Large intestine (tissue), 3 donors: ENCODE data around the gene MRPS12. TPM values are rescaled to one million over a fixed set of nuclear protein-coding genes. Genes with fewer than 3 reads are reported as not detected.
"Not testable (repeated sequence)": the region's sequence is repeated elsewhere in the genome, so short reads cannot be mapped to it uniquely, and the experiment has no call there.

Source experiments
- DNase-seq, 2 donors: peaks; one replicate each; pipeline versions ENCODE4 v3.0.0 to v3.0.0-alpha.2; 2013
- H3K27ac ChIP-seq: one replicate; pipeline ENCODE4 v1.5.1; 2013; ENCODE audit warnings: low read length
- H3K27me3 ChIP-seq: 2 replicates; pipeline ENCODE4 v1.6.1; 2013; ENCODE audit warnings: low read length; ENCODE audit not compliant: control insufficient read depth, insufficient read depth
- H3K36me3 ChIP-seq: 2 replicates; pipeline ENCODE4 v1.6.1; 2013; ENCODE audit warnings: low read length; ENCODE audit not compliant: control insufficient read depth, insufficient read depth
- H3K4me1 ChIP-seq: one replicate; pipeline ENCODE4 v1.6.1; 2013; ENCODE audit warnings: low read length; ENCODE audit not compliant: control insufficient read depth, insufficient read depth
- H3K4me3 ChIP-seq: one replicate; pipeline ENCODE4 v1.5.1; 2013; ENCODE audit warnings: low read length
- H3K9me3 ChIP-seq: one replicate; pipeline ENCODE4 v1.6.1; 2013; ENCODE audit warnings: mild to moderate bottlenecking, low read depth, low read length, moderate library complexity; ENCODE audit not compliant: control insufficient read depth
- WGBS: methylation state at CpG from one replicate; pipeline ENCODE4 v1.1.5; 2013; ENCODE audit warnings: low lambda C conversion rate; ENCODE audit not compliant: insufficient coverage; 5-methylcytosine and 5-hydroxymethylcytosine counted together
- polyA plus RNA-seq: library from polyadenylated mRNA; unstranded; fragments of 120-200 nt; gene quantifications from one replicate; pipeline ENCODE4 v1.2.1, GENCODE V29; 2013

Gene MRPS12
- polyA plus RNA-seq, 1 donor, result 23.5 TPM

DNA sequence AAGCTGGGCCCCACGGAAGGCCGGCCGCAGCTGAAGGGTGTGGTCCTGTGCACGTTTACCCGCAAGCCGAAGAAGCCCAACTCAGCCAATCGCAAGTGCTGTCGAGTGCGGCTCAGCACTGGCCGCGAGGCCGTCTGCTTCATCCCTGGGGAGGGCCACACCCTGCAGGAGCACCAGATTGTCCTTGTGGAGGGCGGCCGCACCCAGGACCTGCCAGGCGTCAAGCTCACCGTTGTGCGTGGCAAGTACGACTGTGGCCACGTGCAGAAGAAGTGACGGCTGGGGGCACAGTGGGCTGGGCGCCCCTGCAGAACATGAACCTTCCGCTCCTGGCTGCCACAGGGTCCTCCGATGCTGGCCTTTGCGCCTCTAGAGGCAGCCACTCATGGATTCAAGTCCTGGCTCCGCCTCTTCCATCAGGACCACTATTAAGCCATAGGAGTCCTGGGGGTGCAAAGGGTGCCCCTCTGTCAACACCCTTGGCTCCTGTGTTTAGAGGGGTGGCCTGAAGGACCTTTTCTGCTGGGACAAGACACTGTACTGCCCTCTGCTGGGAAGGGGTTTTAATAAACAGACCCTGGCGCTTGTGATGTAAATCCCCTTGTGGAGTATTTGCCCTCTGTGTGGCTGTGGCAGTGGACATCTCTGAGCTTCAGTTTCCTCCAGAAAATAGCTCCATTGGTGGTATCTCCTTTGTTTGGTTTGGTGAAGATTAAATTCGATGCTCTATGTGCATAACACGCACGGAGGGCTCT, 1.9 kb downstream of the MRPS12 start:
- H3K4me1 ChIP-seq, result peaks cover 6% of the 10 kb centered on the region
- DNase-seq, result peak in 1 of 2 donors; percentile 31
- H3K27ac ChIP-seq, result no peak overlapping the region
- no CpG with 5 or more reads among the region's 29 CpGs for WGBS
- H3K36me3 ChIP-seq, result peaks cover 14% of the 10 kb centered on the region
- no peaks in the 10 kb centered on the region for H3K27me3 ChIP-seq
- H3K9me3 ChIP-seq, result peaks cover 10% of the 10 kb centered on the region
- H3K4me3 ChIP-seq, result no peak overlapping the region

DNA sequence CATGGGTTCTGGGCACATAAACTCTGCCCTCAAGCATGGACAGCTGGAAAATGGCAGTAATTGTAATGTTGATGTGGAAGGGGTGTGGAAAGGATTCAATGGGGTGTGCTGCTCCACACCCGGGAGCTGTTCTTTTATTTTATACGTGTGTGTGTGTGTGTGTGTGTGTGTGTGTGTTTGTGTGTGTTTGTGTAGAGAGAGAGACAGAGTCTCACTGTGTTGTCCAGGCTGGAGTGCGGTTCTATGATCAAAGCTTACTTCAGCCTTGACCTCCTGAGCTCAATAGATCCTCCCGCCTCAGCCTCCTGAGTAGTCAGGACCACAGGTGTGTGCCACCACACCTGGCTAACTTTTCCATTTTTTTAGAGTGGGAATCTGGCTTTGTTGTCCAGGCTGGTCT, 2.8 kb downstream of the MRPS12 start:
- no peak overlapping the region for H3K4me3 ChIP-seq
- DNase-seq, result no peak
- H3K27ac ChIP-seq, result no peak overlapping the region
- H3K9me3 ChIP-seq, result peaks cover 10% of the 10 kb centered on the region
- no CpG with 5 or more reads among the region's 4 CpGs for WGBS
- H3K27me3 ChIP-seq, result no peaks in the 10 kb centered on the region
- H3K4me1 ChIP-seq, result peaks cover 6% of the 10 kb centered on the region
- peaks cover 14% of the 10 kb centered on the region for H3K36me3 ChIP-seq

DNA sequence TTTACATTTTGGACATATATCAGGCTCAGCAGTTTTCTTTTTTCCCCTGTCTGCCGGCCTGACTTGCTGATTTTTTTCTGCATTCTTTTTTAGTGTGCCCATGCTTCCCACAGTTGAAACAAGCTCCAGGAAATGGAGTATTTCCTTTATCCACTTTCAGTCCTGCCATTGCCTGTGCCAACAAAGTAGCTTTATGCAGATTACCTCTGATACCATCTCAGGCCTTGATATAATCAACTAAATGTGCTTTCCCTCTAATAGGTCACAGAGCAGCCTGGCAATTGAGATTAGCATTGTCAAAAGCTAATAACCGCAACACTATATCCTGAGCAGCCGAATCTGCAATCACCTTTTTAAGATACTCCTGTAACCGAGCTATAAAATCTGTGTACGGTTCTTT, 9.2 kb downstream of the MRPS12 start:
- 67% methylated on average over 1 of the region's 5 CpGs for WGBS
- no peaks in the 10 kb centered on the region for H3K4me1 ChIP-seq
- H3K36me3 ChIP-seq, result peaks cover 18% of the 10 kb centered on the region
- DNase-seq, result no peak
- H3K4me3 ChIP-seq, result no peak overlapping the region
- no peak overlapping the region for H3K27ac ChIP-seq
- H3K27me3 ChIP-seq, result no peaks in the 10 kb centered on the region
- peaks cover 1% of the 10 kb centered on the region for H3K9me3 ChIP-seq

DNA sequence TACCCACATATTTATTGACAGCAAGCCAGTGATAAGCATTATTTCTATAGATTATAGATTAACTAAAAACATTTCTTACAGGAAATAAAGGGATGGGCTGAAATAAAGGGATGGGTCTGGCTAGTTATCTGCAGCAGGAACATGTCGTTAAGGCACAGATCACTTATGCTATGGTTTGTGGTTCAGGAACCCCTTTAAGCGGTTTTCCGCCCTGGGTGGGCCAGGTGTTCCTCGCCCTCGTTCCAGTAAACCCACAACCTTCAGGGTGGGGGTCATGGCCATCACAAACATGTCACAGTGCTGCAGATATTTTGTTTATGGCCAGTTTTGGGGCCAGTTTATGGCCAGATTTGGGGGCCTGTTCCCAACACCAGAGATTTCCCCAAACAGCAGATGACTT, 10.7 kb downstream of the MRPS12 start:
- DNase-seq, H3K4me3 ChIP-seq, H3K27me3 ChIP-seq, H3K9me3 ChIP-seq, H3K4me1 ChIP-seq, H3K27ac ChIP-seq: not testable (repeated sequence)
- peaks cover 27% of the 10 kb centered on the region for H3K36me3 ChIP-seq
- WGBS, result no CpG with 5 or more reads among the region's 5 CpGs

DNA sequence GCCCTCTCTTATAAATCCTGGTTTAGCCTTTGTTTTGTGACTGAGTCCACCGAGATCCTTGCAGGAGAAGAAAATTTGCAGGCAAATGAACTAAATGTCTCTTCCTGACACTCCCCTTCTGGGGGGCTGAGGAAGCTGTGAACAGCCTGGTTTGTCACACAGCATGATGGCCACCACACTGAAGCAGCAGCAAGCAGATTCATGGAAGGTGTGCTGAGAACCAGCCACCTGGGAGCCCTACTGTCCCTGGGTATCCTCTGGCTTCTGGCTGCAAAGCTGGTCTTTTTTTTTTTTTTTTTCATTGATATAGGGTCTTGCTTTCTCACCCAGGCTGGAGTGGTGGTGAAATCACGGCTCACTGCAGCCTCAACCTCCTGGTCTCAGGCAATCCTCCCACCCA, 11.2 kb downstream of the MRPS12 start:
- peaks cover 32% of the 10 kb centered on the region for H3K36me3 ChIP-seq
- H3K9me3 ChIP-seq, result no peaks in the 10 kb centered on the region
- WGBS, result no CpG with 5 or more reads among the region's 2 CpGs
- no peaks in the 10 kb centered on the region for H3K4me1 ChIP-seq
- no peak for DNase-seq
- H3K4me3 ChIP-seq, result no peak overlapping the region
- H3K27me3 ChIP-seq, result no peaks in the 10 kb centered on the region
- no peak overlapping the region for H3K27ac ChIP-seq

DNA sequence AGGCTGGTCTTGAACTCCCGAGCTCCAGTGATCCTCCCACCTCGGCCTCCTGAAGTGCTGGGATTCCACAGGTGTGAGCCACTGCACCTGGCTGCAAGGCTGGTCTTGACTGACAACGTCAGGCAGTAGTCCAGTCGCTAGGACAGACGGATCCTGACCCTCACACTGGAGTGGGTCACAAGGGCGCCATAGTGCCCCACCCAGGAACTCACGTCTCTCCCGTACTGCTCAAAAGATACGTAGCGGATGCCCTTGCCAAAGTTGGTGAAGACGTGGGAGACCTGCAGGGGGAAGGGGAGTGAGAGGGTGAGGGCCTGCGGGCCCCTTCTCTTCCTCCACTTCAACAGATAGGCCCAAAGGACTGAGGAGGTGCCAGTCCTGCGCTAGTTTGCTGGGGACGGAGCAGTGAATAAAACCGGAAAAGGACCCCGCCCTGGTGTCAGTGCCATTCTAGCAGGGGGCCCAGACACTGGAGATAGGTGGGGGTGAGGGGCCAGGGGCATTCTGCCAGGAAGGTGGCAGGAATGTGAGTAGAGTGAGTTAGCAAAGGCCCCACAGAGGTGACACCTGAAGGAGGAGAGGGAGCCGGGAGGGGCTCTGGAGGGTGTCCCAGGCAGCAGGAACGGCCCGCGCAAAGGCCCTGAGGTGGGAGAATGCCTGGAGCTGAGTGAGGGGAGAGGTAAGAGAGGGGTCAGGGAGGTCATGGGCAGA, 11.9 kb downstream of the MRPS12 start:
- Histone ChIP-seq H3K27me3 (no peaks in the 10 kb centered on the region), H3K4me3 (no peak overlapping the region)
- no CpG with 5 or more reads among the region's 20 CpGs for WGBS

DNA sequence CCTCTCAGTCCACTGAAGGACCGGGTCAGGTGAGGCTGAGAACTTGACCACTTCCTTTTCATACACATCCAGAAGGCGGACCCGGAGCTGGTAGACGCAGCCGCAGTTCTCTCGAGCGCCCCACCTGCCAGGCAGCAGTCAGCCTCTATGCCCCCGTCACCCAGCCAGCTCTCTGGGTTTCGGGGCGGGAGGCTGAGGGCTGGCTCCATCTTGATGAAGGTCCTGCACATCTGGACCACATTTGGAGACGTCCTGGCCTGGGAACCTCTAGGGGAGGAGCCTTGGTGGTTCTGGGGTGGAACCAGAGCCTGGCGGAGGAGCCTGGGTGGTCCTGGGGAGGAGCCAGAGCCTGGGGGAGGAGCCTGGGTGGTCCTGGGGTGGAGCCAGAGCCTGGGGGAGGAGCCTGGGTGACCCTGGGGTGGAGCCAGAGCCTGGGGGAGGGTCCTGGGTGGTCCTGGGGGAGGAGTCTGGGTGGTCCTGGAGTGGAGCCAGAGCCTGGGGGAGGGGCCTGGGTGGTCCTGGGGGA, 14.3 kb downstream of the MRPS12 start:
- Histone ChIP-seq H3K27ac (no peak overlapping the region), H3K4me3 (no peak overlapping the region), H3K36me3 (peaks cover 48% of the 10 kb centered on the region), H3K4me1 (peaks cover under 1% of the 10 kb centered on the region), H3K27me3 (no peaks in the 10 kb centered on the region), H3K9me3 (peaks cover 3% of the 10 kb centered on the region)
- no peak for DNase-seq
- no CpG with 5 or more reads among the region's 12 CpGs for whole genome bisulfite sequencing

More for the DNA sequence above, 11.9 kb downstream of the MRPS12 start:
- H3K27ac ChIP-seq, result no peak overlapping the region
- peaks cover 39% of the 10 kb centered on the region for H3K36me3 ChIP-seq
- H3K9me3 ChIP-seq, result no peaks in the 10 kb centered on the region
- no peaks in the 10 kb centered on the region for H3K4me1 ChIP-seq
- no peak for DNase-seq

DNA sequence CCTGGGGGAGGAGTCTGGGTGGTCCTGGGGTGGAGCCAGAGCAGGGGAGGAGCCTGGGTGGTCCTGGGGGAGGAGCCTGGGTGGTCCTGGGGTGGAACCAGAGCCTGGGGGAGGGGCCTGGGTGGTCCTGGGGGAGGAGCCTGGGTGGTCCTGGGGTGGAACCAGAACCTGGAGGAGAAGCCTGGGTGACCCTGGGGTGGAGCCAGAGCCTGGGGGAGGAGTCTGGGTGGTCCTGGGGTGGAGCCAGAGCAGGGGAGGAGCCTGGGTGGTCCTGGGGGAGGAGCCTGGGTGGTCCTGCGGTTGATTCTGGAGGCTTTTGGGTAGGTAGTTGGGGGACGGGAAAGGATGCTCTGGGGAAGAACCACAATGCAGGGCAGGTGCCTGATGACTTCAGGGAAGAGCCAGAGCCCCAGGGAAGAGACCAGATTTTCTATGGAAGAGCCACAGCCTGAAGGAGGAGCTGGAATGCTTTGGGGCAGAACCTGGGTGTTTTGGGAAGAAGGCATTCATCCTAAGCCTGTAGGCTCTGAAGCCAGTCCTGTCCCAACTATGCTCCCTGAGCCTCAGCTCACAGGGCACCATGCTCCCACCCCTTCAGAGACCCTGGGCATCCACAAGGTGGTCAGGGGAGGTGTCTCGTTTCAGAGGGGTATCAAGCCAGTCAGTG, 15.0 kb downstream of the MRPS12 start:
- peaks cover 5% of the 10 kb centered on the region for H3K4me1 ChIP-seq
- WGBS, result no CpG with 5 or more reads among the region's 3 CpGs
- peaks cover 6% of the 10 kb centered on the region for H3K9me3 ChIP-seq
- H3K27me3 ChIP-seq, result no peaks in the 10 kb centered on the region
- peaks cover 48% of the 10 kb centered on the region for H3K36me3 ChIP-seq
- no peak overlapping the region for H3K27ac ChIP-seq
- no peak for DNase-seq
- H3K4me3 ChIP-seq, result no peak overlapping the region

DNA sequence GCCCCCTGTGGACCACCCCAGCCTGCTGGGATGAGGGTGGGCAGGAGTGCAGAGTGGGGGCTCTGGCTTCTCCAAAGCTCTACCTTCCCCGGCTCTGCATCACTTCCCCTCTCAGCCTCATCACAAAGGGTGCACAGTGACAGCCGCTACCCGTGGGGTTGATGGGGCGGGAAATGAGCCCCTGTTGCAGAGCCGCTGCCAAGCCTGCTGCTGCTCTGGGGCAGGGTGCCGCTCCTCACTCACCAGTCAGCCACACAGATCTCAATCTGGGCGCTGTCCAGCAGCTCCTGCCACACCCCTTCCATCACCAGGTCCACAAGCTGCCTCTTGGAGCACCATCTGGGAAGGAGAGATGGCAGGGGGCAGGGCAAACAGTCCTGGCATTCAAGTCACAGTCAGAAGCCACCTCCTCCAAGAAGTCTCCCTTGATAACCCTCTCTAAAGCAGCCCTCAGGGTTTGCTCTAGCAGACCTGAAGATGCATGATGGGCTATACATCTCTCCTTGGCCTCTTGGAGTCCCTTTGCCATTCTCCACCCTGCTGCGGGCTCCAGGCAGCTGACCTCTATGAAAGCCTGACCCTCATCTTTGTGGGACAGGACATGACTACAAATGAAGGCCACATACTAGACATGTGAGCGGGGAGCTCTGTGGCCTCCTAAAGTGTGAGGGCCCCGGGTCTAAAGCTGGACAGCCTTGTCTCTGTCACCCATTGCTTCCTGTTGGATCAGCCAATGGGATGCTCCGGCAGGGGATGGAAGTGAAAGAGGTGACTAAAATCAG, 15.7 kb downstream of the MRPS12 start:
- Histone ChIP-seq H3K4me3 (no peak overlapping the region), H3K36me3 (peaks cover 48% of the 10 kb centered on the region), H3K4me1 (peaks cover 5% of the 10 kb centered on the region), H3K9me3 (peaks cover 6% of the 10 kb centered on the region), H3K27ac (no peak overlapping the region), H3K27me3 (no peaks in the 10 kb centered on the region)
- no CpG with 5 or more reads among the region's 11 CpGs for WGBS
- DNase-seq, result no peak
